ENCODE results near the gene GNPTAB.

GRCh38 chr12:101748907-101749306 lies 81.9 kb downstream of the GNPTAB start:
- TF ChIP-seq GATA2 (IDR thresholded peaks at IDR 0.05; ENCODE audit: low read depth, low read length) (no peak), GATA3 (IDR thresholded peaks at IDR 0.05; ENCODE audit: low read depth, low read length) (no peak)
